Measurements from ENCODE around the gene TBXA2R.

GRCh38 chr19:3655402-3656072, 48.9 kb upstream of the TBXA2R start:
- TF ChIP-seq EZH2phosphoT487 (IDR thresholded peaks at IDR 0.05; ENCODE audit: insufficient read depth, low read depth) (no peak), EZH2 (IDR thresholded peaks at IDR 0.05; ENCODE audit: insufficient read depth, poor library complexity, severe bottlenecking) (no peak)
